GM12865 (cell line): ENCODE data around the gene C12orf56.

Experiments
- DNase-seq: peaks from one replicate; pipeline ENCODE4 v3.0.0; 2010; ENCODE audit warnings: low read depth
- H3K4me3 ChIP-seq: 2 replicates; pipeline ENCODE4 v1.5.1; 2011; ENCODE audit warnings: mild to moderate bottlenecking, low read depth, low read length, control low read depth
- TF ChIP-seq, protein P1 (sequence below): IDR thresholded peaks from 2 replicates; pipeline ENCODE4 v1.5.1; 2011; ENCODE audit warnings: low read length, control low read depth, low read depth, inconsistent platforms; ENCODE audit not compliant: insufficient read depth; ENCODE audit errors: missing control alignments

Gene C12orf56

DNA sequence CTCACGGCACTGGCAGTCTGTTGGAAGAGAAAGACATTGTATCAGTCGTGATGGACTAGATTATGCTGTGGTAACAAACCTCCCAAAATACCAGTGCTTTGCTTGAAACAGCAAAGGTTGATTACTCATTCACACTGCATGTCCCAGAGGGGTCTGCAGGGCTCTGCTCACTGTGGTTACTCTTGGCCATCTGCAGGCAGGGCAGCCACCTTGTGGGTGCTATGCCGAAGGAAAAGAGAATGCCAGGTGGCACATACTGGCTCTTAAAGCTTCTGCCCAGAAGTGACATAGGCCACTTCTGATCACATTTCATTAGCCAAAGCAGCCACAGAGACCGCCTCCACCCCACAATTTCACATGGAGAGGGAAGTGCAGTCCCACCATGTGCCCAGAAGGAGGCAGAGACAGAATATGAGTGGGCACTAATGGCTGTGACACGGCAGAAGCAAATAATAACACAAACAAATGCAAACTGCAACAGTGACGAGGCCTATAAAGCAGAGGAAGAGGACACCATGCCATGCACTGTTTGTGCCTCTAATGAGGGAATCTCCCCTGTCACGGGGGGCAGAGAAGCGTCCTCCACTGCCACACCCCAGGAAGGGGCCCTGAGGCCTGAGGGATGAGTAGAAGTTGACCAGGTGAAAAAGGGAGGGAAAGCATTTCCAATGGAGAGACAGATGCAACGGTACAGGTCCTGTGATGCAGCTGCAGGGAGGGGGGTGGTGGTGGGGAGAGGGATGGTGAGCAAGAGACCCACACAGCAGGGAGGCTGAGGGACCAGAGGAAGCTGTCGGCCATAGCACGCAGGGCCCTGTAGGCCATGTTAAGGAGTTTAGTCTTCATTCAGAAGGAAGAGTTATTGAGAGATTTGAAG lies 116.8 kb downstream of the C12orf56 start:
- TF ChIP-seq, protein P1, sequence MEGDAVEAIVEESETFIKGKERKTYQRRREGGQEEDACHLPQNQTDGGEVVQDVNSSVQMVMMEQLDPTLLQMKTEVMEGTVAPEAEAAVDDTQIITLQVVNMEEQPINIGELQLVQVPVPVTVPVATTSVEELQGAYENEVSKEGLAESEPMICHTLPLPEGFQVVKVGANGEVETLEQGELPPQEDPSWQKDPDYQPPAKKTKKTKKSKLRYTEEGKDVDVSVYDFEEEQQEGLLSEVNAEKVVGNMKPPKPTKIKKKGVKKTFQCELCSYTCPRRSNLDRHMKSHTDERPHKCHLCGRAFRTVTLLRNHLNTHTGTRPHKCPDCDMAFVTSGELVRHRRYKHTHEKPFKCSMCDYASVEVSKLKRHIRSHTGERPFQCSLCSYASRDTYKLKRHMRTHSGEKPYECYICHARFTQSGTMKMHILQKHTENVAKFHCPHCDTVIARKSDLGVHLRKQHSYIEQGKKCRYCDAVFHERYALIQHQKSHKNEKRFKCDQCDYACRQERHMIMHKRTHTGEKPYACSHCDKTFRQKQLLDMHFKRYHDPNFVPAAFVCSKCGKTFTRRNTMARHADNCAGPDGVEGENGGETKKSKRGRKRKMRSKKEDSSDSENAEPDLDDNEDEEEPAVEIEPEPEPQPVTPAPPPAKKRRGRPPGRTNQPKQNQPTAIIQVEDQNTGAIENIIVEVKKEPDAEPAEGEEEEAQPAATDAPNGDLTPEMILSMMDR, result peak; percentile 64
- peak; percentile 70 for DNase-seq
- no peak overlapping the region for H3K4me3 ChIP-seq

DNA sequence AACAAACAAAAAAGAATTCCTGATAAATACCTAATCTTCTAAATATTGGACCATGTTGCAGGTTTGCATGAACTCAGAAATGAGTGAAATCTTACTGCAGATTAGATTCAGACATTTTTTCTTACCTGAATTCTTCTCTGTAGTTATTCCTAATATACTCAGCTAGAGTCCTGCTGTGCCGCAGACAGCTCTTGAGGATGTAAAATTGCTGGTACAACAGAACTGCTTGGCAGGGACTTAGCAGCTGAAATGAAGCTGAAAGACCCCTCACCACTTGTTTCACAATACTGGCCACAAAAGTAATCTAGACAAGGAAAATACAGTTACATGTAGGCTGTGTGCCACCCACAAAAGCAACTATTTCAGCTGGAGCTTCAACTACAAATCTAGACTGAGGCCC lies 120.1 kb downstream of the C12orf56 start:
- H3K4me3 ChIP-seq, result no peak overlapping the region

DNA sequence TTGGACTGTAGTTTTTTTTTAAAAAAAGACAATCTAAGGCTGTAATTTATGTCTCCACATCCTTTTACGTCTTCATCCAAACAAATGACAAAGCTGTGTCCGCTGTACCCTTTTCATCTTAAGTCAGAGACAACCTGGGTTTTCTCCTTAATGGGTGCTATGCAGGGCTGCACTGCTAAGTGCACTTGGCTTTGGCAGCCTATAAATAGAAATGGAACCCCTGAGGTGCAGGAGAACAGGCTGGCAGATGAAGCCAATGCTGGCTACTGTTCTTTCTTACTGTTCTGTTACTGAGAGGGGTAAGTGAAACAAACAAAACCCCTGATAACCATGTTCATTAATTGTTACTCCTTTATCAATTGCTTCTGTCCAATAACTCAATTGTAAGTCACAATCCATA lies 121.4 kb downstream of the C12orf56 start:
- TF ChIP-seq, protein P1, result no peak
- no peak overlapping the region for H3K4me3 ChIP-seq
- no peak for DNase-seq

More for the DNA sequence above, 120.1 kb downstream of the C12orf56 start:
- no peak for DNase-seq
- TF ChIP-seq, protein P1, result no peak

DNA sequence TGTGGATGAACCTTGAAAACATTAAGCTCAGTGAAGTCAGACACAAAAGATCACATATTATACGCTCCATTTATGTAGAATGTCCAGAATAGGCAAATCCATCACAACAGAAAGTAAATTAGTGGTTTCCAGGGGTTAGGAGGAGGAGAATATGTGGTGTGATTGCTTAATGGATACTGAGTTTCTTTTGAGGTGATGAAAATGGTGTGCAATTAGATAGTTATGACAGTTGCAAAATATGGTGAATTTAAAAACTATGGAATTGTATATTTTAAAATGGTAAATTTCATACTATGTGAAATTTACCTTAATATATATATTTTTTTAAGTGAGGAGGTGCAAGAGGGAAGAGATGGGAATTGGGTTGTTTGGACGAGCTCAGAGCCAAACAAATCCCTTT lies 122.1 kb downstream of the C12orf56 start:
- TF ChIP-seq, protein P1, result no peak
- H3K4me3 ChIP-seq, result no peak overlapping the region
- DNase-seq, result no peak

DNA sequence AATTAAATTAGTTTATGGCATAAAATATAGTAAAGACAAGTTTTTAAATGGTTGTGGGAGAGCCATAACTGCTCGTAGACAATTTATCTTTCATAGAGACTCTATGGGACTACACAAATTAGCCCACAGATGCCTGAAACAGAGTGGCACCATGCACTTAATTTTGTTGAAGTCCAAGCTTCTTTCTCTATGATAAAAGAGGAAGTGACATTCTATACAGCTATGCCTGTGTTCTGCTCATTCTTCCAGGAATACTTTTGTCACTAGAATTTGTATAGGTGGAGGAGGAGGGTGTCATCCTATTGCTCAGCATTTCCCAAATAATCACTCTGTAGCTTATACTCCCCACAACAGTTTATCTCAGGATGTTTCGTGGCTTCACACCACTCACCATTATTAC lies 124.7 kb downstream of the C12orf56 start:
- TF ChIP-seq, protein P1, result no peak
- no peak for DNase-seq
- H3K4me3 ChIP-seq, result no peak overlapping the region

DNA sequence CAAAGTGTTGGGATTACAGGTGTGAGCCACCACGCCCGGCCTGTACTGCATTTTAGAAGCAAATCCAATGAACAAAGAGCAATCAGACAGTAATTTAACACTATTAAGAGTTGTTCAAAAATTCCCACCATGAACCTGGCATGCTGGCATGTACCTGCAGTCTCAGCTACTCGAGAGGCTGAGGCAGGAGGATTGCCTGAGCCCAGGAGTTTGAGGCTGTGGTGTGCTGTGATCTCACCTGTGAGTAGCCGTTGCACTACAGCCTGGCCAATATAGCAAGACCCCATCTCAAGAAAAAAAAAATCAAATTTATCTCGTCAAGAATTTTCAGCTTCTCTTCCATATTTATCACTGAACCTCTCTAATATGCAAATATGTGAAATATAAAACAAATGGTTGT lies 128.7 kb downstream of the C12orf56 start:
- no peak for DNase-seq
- no peak overlapping the region for H3K4me3 ChIP-seq
- TF ChIP-seq, protein P1, result no peak
